Karpas-422 (cell line): Measurements from ENCODE around the gene SOBP. TPM values are rescaled to one million over a fixed set of nuclear protein-coding genes. Genes with fewer than 3 reads are reported as not detected.
A peak's percentile ranks its signal among the peaks of the same experiment; 100 is the strongest.

Source experiments
- DNase-seq: peaks from one replicate; pipeline ENCODE4 v3.0.0-alpha.2; 2015
- H2AFZ ChIP-seq: fragments of 200-600 bp; sonication (generic); 2 replicates; pipeline ENCODE4 v1.6.1; 2014; ENCODE audit warnings: antibody characterized with exemption, low read length, mixed read lengths
- H3K27ac ChIP-seq: fragments of 200-600 bp; sonication (generic); 2 replicates; pipeline ENCODE4 v1.5.1; 2014; ENCODE audit warnings: mild to moderate bottlenecking, low read length, moderate library complexity
- H3K27me3 ChIP-seq: fragments of 200-600 bp; sonication (generic); 2 replicates; pipeline ENCODE4 v1.6.1; 2014; ENCODE audit warnings: low read length, mixed read lengths
- H3K36me3 ChIP-seq: fragments of 200-600 bp; sonication (generic); 2 replicates; pipeline ENCODE4 v1.6.1; 2014; ENCODE audit warnings: low read length, mixed read lengths; ENCODE audit not compliant: insufficient read depth
- H3K4me1 ChIP-seq: fragments of 200-600 bp; sonication (generic); 2 replicates; pipeline ENCODE4 v1.6.1; 2014; ENCODE audit warnings: mild to moderate bottlenecking, low read length, mixed read lengths
- H3K4me2 ChIP-seq: fragments of 200-600 bp; sonication (generic); 2 replicates; pipeline ENCODE4 v1.6.1; 2014; ENCODE audit warnings: low read length, low read depth, mild to moderate bottlenecking; ENCODE audit not compliant: poor library complexity, severe bottlenecking
- H3K4me3 ChIP-seq: fragments of 200-600 bp; sonication (generic); 2 replicates; pipeline ENCODE4 v1.5.1; 2014; ENCODE audit warnings: mild to moderate bottlenecking, antibody characterized with exemption, low read length, mixed read lengths
- H3K79me2 ChIP-seq: fragments of 200-600 bp; sonication (generic); 2 replicates; pipeline ENCODE4 v1.6.1; 2014; ENCODE audit warnings: mild to moderate bottlenecking, low read length, mixed read lengths
- H3K9ac ChIP-seq: fragments of 200-600 bp; sonication (generic); 2 replicates; pipeline ENCODE4 v1.6.0; 2014; ENCODE audit warnings: low read length
- H3K9me2 ChIP-seq: fragments of 200-600 bp; sonication (generic), shearing (Covaris generic); replicated peaks from 2 replicates; pipeline ENCODE4 v1.6.0; 2014; ENCODE audit warnings: mild to moderate bottlenecking, low read length, moderate library complexity; ENCODE audit not compliant: insufficient read depth
- H3K9me3 ChIP-seq: fragments of 300-700, 200-600 bp; sonication (generic); 2 replicates; pipeline ENCODE4 v1.6.1; 2014; ENCODE audit warnings: low read length, mixed read lengths
- H4K20me1 ChIP-seq: fragments of 200-600 bp; sonication (generic); 2 replicates; pipeline ENCODE4 v1.6.1; 2014; ENCODE audit warnings: mild to moderate bottlenecking, antibody characterized with exemption, low read length, low read depth; ENCODE audit not compliant: insufficient read depth
- total RNA-seq: library from RNA; depleted of rRNA; stranded (reverse); fragments of >200 nt; shearing (Covaris generic); gene quantifications from 2 replicates; pipeline ENCODE4 v1.2.3, GENCODE V29; 2014; ENCODE audit warnings: low replicate concordance

The SOBP gene
- total RNA-seq, 1 experiment from 2014 or later = 17.8 TPM

DNA sequence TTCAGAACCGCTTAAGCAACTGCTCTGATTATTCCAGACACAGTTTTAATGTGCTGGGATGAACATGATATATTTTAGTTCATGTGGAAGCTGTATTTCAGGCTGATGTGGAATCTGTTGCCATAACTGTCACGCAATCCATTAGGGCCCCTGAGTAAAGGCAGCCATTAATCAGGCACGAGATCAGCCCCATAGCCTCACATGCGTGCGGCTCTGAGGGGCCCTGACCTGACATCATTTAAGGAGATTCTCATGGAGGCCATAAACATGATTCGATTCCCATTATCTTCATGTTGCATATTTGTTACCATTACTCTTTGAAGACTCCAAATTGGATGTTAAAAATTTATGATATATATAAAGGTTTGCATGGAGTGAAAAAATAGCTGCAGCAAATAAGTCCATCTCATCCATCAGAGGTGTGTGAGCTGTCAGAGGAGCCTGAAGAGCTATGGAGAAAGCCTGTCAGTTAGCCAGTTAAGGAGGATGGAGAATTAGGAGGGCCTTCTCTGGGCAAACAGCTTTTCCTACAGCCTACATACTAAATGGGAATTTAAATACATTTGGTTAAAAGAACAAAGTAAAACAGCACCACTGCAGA is 89.6 kb downstream of the SOBP start:
- Histone ChIP-seq H3K4me1 (peaks cover 65% of the 10 kb centered on the region), H3K9ac (no peak overlapping the region), H4K20me1 (no peaks in the 10 kb centered on the region), H3K9me2 (no peaks in the 10 kb centered on the region), H3K27ac (peak overlapping the region; percentile 69), H3K4me3 (no peak overlapping the region), H2AFZ (no peak overlapping the region), H3K4me2 (no peak overlapping the region), H3K27me3 (no peaks in the 10 kb centered on the region), H3K36me3 (no peaks in the 10 kb centered on the region), H3K79me2 (peaks cover 88% of the 10 kb centered on the region), H3K9me3 (no peaks in the 10 kb centered on the region)
- no peak for DNase-seq

DNA sequence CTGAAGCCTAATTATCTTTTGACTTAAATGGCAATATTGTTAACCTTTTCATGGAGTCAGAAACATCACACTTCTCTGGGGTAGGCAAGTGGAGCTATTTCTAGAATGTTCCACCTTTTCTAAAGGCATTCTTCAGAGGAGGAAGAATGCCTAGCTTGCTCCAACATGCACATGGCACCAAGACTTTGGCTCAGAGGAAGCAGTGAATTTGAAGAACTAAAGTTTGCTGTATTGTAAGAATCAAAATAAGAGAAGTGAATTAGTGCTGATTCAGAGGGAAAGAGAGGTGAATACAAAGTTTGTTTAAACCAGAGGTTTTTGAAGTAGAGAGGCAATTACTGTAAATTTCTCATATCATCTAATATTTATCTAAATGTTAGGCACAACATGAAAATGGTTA is 92.2 kb downstream of the SOBP start:
- no peaks in the 10 kb centered on the region for H4K20me1 ChIP-seq
- H3K36me3 ChIP-seq = no peaks in the 10 kb centered on the region
- H3K79me2 ChIP-seq = peaks cover 82% of the 10 kb centered on the region
- H3K27me3 ChIP-seq = no peaks in the 10 kb centered on the region
- no peak overlapping the region for H2AFZ ChIP-seq
- H3K4me3 ChIP-seq = no peak overlapping the region
- H3K4me2 ChIP-seq = no peak overlapping the region
- H3K9me2 ChIP-seq = no peaks in the 10 kb centered on the region
- H3K9ac ChIP-seq = no peak overlapping the region
- H3K4me1 ChIP-seq = peaks cover 45% of the 10 kb centered on the region
- DNase-seq = no peak
- H3K27ac ChIP-seq = no peak overlapping the region; the same call in 1 of the 2 replicates
- H3K9me3 ChIP-seq = no peaks in the 10 kb centered on the region

DNA sequence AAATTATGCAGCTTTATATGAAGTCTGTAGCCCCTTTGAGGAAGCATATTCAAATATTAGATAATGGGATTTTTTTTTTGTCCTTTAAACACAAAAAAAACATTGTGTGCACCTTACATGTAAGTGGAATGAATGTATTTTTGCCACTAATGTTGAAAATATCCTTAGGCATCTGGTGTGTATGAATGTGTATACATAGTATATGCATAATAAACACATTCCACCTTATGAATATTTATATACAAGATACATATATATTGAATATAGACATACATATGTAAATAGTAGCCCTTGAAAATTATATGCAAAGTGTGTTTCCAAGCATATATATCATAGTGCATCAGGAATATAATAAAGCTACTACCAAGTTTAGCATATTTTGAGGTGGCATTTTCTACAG is 94.8 kb downstream of the SOBP start:
- Histone ChIP-seq H3K4me2 (no peak overlapping the region), H3K9me3 (no peaks in the 10 kb centered on the region), H4K20me1 (no peaks in the 10 kb centered on the region), H3K27ac (peak overlapping the region; percentile 12; the same call in 1 of the 2 replicates), H3K4me1 (peaks cover 38% of the 10 kb centered on the region), H3K4me3 (no peak overlapping the region), H3K9ac (no peak overlapping the region), H3K9me2 (no peaks in the 10 kb centered on the region), H2AFZ (no peak overlapping the region), H3K79me2 (peaks cover 84% of the 10 kb centered on the region), H3K27me3 (no peaks in the 10 kb centered on the region), H3K36me3 (no peaks in the 10 kb centered on the region)
- no peak for DNase-seq

DNA sequence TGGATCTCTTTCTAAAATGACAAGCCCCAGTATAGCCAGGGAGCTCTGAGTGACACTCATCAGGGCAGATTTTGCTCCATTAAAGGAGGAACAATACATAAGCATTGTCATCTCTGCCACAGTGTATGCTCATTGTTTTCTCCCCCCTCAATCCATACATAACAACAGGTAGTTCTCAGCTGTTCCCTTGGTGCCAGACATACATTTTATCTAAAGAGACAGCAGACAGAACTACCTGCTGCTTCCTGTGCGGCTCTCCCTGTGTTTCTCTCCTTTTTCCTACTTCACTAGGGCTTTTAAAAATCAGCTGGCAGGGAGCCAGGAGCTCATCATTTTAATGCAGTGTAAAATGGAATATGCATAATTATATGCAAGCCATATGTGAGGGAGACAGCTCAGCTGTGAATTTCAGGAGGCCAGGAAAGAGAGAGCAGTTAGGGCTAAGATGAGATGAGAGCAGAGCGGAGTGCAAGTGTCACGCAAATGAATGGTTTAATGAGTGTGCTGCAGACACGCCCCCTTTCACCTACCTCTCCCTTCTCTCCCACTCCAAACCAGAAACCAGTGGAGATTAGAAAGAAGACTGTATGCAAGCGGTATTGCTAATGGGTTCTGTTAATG is 96.0 kb downstream of the SOBP start:
- no peaks in the 10 kb centered on the region for H3K9me3 ChIP-seq
- H3K4me3 ChIP-seq = no peak overlapping the region
- no peak overlapping the region for H3K27ac ChIP-seq
- H3K9ac ChIP-seq = no peak overlapping the region
- no peak overlapping the region for H3K4me2 ChIP-seq
- H3K9me2 ChIP-seq = no peaks in the 10 kb centered on the region
- no peak overlapping the region for H2AFZ ChIP-seq
- H3K4me1 ChIP-seq = peaks cover 42% of the 10 kb centered on the region
- no peaks in the 10 kb centered on the region for H4K20me1 ChIP-seq
- DNase-seq = no peak
- H3K27me3 ChIP-seq = no peaks in the 10 kb centered on the region
- no peaks in the 10 kb centered on the region for H3K36me3 ChIP-seq
- H3K79me2 ChIP-seq = peaks cover 82% of the 10 kb centered on the region

DNA sequence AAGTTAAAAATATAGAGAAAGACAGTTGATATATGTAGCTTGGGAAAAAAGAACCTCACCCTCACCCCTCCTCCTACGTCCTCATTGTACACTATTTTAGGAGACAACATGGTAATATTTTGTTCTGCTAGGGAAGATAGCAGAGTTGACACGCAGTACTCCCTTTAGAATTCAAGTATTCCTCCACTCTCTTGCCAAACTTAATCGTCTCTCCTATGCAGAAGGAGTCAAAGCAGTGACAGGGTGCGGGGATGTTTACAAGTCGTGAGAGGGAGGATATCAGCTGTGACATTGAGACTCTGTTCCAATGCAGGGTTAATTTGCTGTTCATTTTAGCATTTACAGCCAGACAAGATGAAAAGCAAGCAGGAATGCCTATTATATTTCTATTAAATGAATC is 97.5 kb downstream of the SOBP start:
- Histone ChIP-seq H3K27ac (no peak overlapping the region), H3K9ac (no peak overlapping the region), H3K4me2 (no peak overlapping the region), H3K4me3 (no peak overlapping the region), H2AFZ (no peak overlapping the region), H3K4me1 (peaks cover 55% of the 10 kb centered on the region), H3K9me3 (no peaks in the 10 kb centered on the region), H3K9me2 (no peaks in the 10 kb centered on the region), H3K27me3 (no peaks in the 10 kb centered on the region), H3K79me2 (peaks cover 83% of the 10 kb centered on the region), H4K20me1 (no peaks in the 10 kb centered on the region), H3K36me3 (no peaks in the 10 kb centered on the region)
- DNase-seq = no peak

DNA sequence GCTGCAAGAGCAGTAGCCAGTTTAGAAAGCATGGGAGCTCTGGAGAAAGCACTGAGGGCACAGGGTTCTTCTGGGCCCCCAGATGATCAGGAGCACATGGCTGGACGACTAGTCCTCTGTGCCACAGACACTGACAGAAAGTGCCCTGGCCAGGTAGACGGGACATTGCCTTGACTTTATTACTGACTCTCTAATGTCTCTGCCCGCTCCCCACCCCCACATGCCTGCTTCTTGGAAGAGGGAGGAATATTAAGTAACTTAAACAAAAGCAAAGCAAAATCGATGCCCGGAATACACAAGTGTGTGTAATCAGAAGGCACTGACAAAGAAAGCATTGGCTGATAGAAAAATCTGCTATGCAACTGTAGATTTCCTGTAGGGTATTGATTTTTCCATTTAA is 99.3 kb downstream of the SOBP start:
- Histone ChIP-seq H3K4me3 (no peak overlapping the region), H3K4me2 (no peak overlapping the region), H3K79me2 (peaks cover 85% of the 10 kb centered on the region), H3K9ac (no peak overlapping the region), H4K20me1 (no peaks in the 10 kb centered on the region), H3K27ac (no peak overlapping the region; the same call in 1 of the 2 replicates), H3K4me1 (peaks cover 67% of the 10 kb centered on the region), H3K9me3 (no peaks in the 10 kb centered on the region), H2AFZ (no peak overlapping the region), H3K27me3 (no peaks in the 10 kb centered on the region), H3K9me2 (no peaks in the 10 kb centered on the region), H3K36me3 (no peaks in the 10 kb centered on the region)
- no peak for DNase-seq

DNA sequence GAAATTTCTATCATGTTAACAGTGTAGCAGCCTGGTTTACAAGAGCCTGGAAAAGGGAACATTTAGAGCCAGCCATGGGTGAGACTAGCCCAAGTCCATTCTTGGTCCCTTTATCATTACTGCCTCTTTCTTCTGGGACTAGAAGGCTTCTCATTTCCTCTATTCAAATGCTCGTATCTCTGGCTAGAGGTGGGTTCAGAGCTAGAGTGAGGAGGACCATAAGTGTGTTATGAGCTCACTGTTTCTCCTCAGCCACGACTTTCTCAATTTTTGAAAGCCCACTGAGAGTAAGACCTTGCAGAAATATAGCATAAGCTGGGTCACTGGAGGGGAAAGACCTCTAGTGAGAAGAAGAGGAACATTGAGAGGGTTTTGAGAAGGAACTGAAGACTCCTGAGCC is 100.0 kb downstream of the SOBP start:
- peaks cover 67% of the 10 kb centered on the region for H3K4me1 ChIP-seq
- DNase-seq = no peak
- H3K9ac ChIP-seq = peak overlapping the region; percentile 8; the same call in 1 of the 2 replicates
- no peak overlapping the region for H3K4me2 ChIP-seq
- H3K79me2 ChIP-seq = peaks cover 88% of the 10 kb centered on the region
- no peaks in the 10 kb centered on the region for H4K20me1 ChIP-seq
- H2AFZ ChIP-seq = no peak overlapping the region
- peak overlapping the region; percentile 45; the same call in 1 of the 2 replicates for H3K27ac ChIP-seq
- no peaks in the 10 kb centered on the region for H3K9me2 ChIP-seq
- H3K4me3 ChIP-seq = no peak overlapping the region
- no peaks in the 10 kb centered on the region for H3K27me3 ChIP-seq
- H3K9me3 ChIP-seq = no peaks in the 10 kb centered on the region
- no peaks in the 10 kb centered on the region for H3K36me3 ChIP-seq

DNA sequence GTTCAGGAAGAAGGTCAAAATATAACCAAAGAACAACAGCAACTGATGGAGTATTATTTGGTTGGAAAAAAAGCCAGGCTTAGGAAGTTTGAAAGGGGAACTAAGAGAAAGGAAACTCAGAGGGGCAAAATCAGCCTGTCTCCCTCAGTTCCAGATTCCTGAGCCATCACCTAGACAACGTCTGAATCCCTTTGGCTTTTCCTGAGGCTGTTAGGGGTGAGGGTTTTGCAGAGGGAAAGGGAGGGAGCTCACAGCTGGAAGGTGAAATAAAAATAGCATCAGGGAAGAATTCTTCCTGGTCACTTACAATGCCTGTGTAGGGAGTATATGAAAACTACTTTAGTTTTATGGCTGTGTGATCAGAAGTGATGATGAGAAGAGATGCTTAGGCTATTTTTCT is 100.5 kb downstream of the SOBP start:
- no peaks in the 10 kb centered on the region for H3K27me3 ChIP-seq
- 0 out of 2 replicates have a peak overlapping the region, but pooled peaks have one; percentile 8 for H3K9ac ChIP-seq
- H3K4me3 ChIP-seq = no peak overlapping the region
- H3K79me2 ChIP-seq = peaks cover 88% of the 10 kb centered on the region
- no peaks in the 10 kb centered on the region for H4K20me1 ChIP-seq
- peak overlapping the region; percentile 45; the same call in 1 of the 2 replicates for H3K27ac ChIP-seq
- no peak overlapping the region for H3K4me2 ChIP-seq
- peaks cover 66% of the 10 kb centered on the region for H3K4me1 ChIP-seq
- H3K9me2 ChIP-seq = no peaks in the 10 kb centered on the region
- no peak for DNase-seq
- H2AFZ ChIP-seq = no peak overlapping the region
- no peaks in the 10 kb centered on the region for H3K36me3 ChIP-seq
- no peaks in the 10 kb centered on the region for H3K9me3 ChIP-seq
